Measurements from ENCODE around the gene CDC73. TPM values are rescaled to one million over a fixed set of nuclear protein-coding genes. Genes with fewer than 3 reads are reported as not detected.

CDC73 gene
- total and polyA plus RNA-seq, 9 of the 15 experiments (the other 6 are each of a cell fraction or from before 2014, with no cell fraction given) = 19.0 to 61.7 (median 30.1) TPM

- TF ChIP-seq ZNF609 (CRISPR knock-in tag; IDR thresholded peaks at IDR 0.05; ENCODE audit: borderline replicate concordance) = peak; percentile 96
- peak; percentile 93 to 96 (median 95) for TF ChIP-seq CTCF (IDR thresholded peaks at IDR 0.05 in 2 of 3, conservative IDR thresholded peaks at IDR 0.05 in 1 of 3; ENCODE audit: insufficient read depth in 2 of 3, low read depth in 1 of 3, low read length in 3 of 3)
- peak; percentile 74; the same call in 1 of the 2 replicates for TF ChIP-seq ZNF12 (CRISPR knock-in tag; IDR thresholded peaks at IDR 0.05)
- TF ChIP-seq ZNF232 (CRISPR knock-in tag; IDR thresholded peaks at IDR 0.05) = no peak
- no peak for TF ChIP-seq ZNF445 (CRISPR knock-in tag; IDR thresholded peaks at IDR 0.05; ENCODE audit: low read depth)
- TF ChIP-seq JUNB (CRISPR knock-in tag; conservative IDR thresholded peaks at IDR 0.05) = no peak
- TF ChIP-seq CXXC5 (CRISPR knock-in tag; IDR thresholded peaks at IDR 0.05) = peak; percentile 94
- TF ChIP-seq MTA1 (IDR thresholded peaks at IDR 0.05; ENCODE audit: borderline replicate concordance) = peak; percentile 14; the same call in 1 of the 2 replicates
- peak; percentile 45; the same call in 1 of the 2 replicates for TF ChIP-seq JUN (IDR thresholded peaks at IDR 0.05; ENCODE audit: borderline replicate concordance, low read depth, low read length)
- no peak for TF ChIP-seq JUN (CRISPR knock-in tag; IDR thresholded peaks at IDR 0.05; ENCODE audit: borderline replicate concordance)
- TF ChIP-seq SMC3 (conservative IDR thresholded peaks at IDR 0.05; ENCODE audit: insufficient read depth, low read depth, low read length) = peak; percentile 95
- TF ChIP-seq E4F1 (CRISPR knock-in tag; IDR thresholded peaks at IDR 0.05; ENCODE audit: borderline replicate concordance) = no peak
- peak; percentile 90 for TF ChIP-seq GABPB1 (CRISPR knock-in tag; IDR thresholded peaks at IDR 0.05)
- 0 out of 2 replicates have a peak, but pooled peaks have one; percentile 29 for TF ChIP-seq TCF7 (IDR thresholded peaks at IDR 0.05; ENCODE audit: borderline replicate concordance)
- 0 out of 2 replicates have a peak, but pooled peaks have one; percentile 8 for TF ChIP-seq ZNF324 (CRISPR knock-in tag; IDR thresholded peaks at IDR 0.05)
- TF ChIP-seq, protein P1, sequence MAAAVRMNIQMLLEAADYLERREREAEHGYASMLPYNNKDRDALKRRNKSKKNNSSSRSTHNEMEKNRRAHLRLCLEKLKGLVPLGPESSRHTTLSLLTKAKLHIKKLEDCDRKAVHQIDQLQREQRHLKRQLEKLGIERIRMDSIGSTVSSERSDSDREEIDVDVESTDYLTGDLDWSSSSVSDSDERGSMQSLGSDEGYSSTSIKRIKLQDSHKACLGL (CRISPR knock-in tag; IDR thresholded peaks at IDR 0.05; ENCODE audit: borderline replicate concordance, poor library complexity, severe bottlenecking) = peak; percentile 56
Measured at GRCh38 chr1:193121616-193122593, at the start of gene CDC73 (continued).
